GM23338 (cell line): ENCODE results near the gene GUCA1A. TPM values are rescaled to one million over a fixed set of nuclear protein-coding genes. Genes with fewer than 3 reads are reported as not detected.

Experiments
- ATAC-seq: fragments of 200-7000 bp; cut with Tn5 transposase; 3 replicates; pipeline ENCODE4 v1.9.1; 2020
- DNase-seq: peaks from one replicate; pipeline ENCODE4 v3.0.0-alpha.2; 2015; ENCODE audit warnings: low spot score
- H2AFZ ChIP-seq: fragments of 200-600 bp; sonication (generic); 2 replicates; pipeline ENCODE4 v1.8.0; 2016; ENCODE audit warnings: antibody characterized with exemption, mild to moderate bottlenecking, moderate library complexity
- H3F3A ChIP-seq: fragments of 200-600 bp; sonication (generic); replicated peaks from 2 replicates; pipeline ENCODE4 v1.8.0; 2017; ENCODE audit warnings: antibody characterized with exemption, mixed run types, low read depth
- H3K27ac ChIP-seq: fragments of 200-600 bp; sonication (generic); 2 replicates; pipeline ENCODE4 v1.6.1; 2016; ENCODE audit warnings: low read depth
- H3K27me3 ChIP-seq: fragments of 200-600 bp; sonication (generic); 2 replicates; pipeline ENCODE4 v1.8.0; 2016; ENCODE audit warnings: mild to moderate bottlenecking, mixed run types, moderate library complexity; ENCODE audit not compliant: insufficient read depth
- H3K36me3 ChIP-seq: fragments of 200-600 bp; sonication (generic); 2 replicates; pipeline ENCODE4 v1.8.0; 2016; ENCODE audit warnings: mild to moderate bottlenecking; ENCODE audit not compliant: insufficient read depth
- H3K4me1 ChIP-seq: fragments of 200-600 bp; sonication (generic); 2 replicates; pipeline ENCODE4 v1.8.0; 2016; ENCODE audit warnings: mild to moderate bottlenecking, moderate library complexity; ENCODE audit not compliant: insufficient read depth
- H3K4me2 ChIP-seq: fragments of 200-600 bp; sonication (generic); 2 replicates; pipeline ENCODE4 v1.7.1; 2017; ENCODE audit warnings: mixed run types
- H3K4me3 ChIP-seq: fragments of 200-600 bp; sonication (generic); 2 replicates; pipeline ENCODE4 v1.6.1; 2016; ENCODE audit warnings: mixed run types
- H3K79me2 ChIP-seq: fragments of 200-600 bp; sonication (generic); replicated peaks from 2 replicates; pipeline ENCODE4 v1.8.0; 2017; ENCODE audit warnings: mild to moderate bottlenecking; ENCODE audit not compliant: insufficient read depth
- H3K9me2 ChIP-seq: fragments of 200-600 bp; sonication (generic); 2 replicates; pipeline ENCODE4 v1.8.0; 2017; ENCODE audit not compliant: insufficient read depth
- H4K20me1 ChIP-seq: fragments of 200-600 bp; sonication (generic); replicated peaks from 2 replicates; pipeline ENCODE4 v1.8.0; 2017; ENCODE audit warnings: mild to moderate bottlenecking; ENCODE audit not compliant: insufficient read depth
- H3K27ac Mint-ChIP-seq: 2 replicates; pipeline ENCODE4 v1.8.0; 2020; ENCODE audit warnings: inconsistent platforms, mild to moderate bottlenecking, moderate library complexity, mixed read lengths
- H3K27me3 Mint-ChIP-seq: 3 replicates; pipeline ENCODE4 v1.8.0; 2022; ENCODE audit warnings: low read depth, mild to moderate bottlenecking, moderate library complexity, mixed read lengths, inconsistent platforms; ENCODE audit not compliant: insufficient read depth, poor library complexity
- H3K36me3 Mint-ChIP-seq: 3 replicates; pipeline ENCODE4 v1.8.0; 2021; ENCODE audit warnings: low read depth, mild to moderate bottlenecking, inconsistent platforms, moderate library complexity, mixed read lengths
- H3K4me1 Mint-ChIP-seq: 3 replicates; pipeline ENCODE4 v1.8.0; 2020; ENCODE audit warnings: mild to moderate bottlenecking, inconsistent platforms, mixed read lengths
- H3K4me3 Mint-ChIP-seq: 3 replicates; pipeline ENCODE4 v1.8.0; 2021; ENCODE audit warnings: moderate library complexity, mild to moderate bottlenecking, inconsistent platforms, mixed read lengths
- H3K9me3 Mint-ChIP-seq: 3 replicates; pipeline ENCODE4 v1.8.0; 2020; ENCODE audit warnings: moderate library complexity, mild to moderate bottlenecking, inconsistent platforms, mixed read lengths
- CREB1 ChIP-seq: fragments of 250-450 bp; sonication (Bioruptor Pico); IDR thresholded peaks from 2 replicates; pipeline ENCODE4 v1.5.0; 2020; ENCODE audit warnings: low read depth, mild to moderate bottlenecking, moderate library complexity
- EZH2 ChIP-seq: fragments of 200-600 bp; sonication (generic); IDR thresholded peaks from one replicate; pipeline ENCODE4 v1.8.0; 2017; ENCODE audit warnings: antibody characterized with exemption, mild to moderate bottlenecking, low read depth; ENCODE audit not compliant: unreplicated experiment
- NANOG ChIP-seq: IDR thresholded peaks from 2 replicates; pipeline ENCODE4 v1.6.1; 2016; ENCODE audit warnings: antibody characterized with exemption, borderline replicate concordance
- POLR2AphosphoS5 ChIP-seq: IDR thresholded peaks from 2 replicates; pipeline ENCODE4 v1.6.1; 2016; ENCODE audit warnings: antibody characterized with exemption, low read depth
- REST ChIP-seq: IDR thresholded peaks from one replicate; pipeline ENCODE4 v1.6.1; 2018; ENCODE audit warnings: antibody characterized with exemption; ENCODE audit not compliant: unreplicated experiment
- ZNF114 ChIP-seq: fragments of 250-450 bp; sonication (Bioruptor Pico); IDR thresholded peaks from 2 replicates; pipeline ENCODE4 v1.5.0; 2020; ENCODE audit warnings: mild to moderate bottlenecking, moderate library complexity
- ZNF331 ChIP-seq: fragments of 250-450 bp; sonication (Bioruptor Pico); IDR thresholded peaks from 2 replicates; pipeline ENCODE4 v1.5.0; 2020; ENCODE audit warnings: low read depth, mild to moderate bottlenecking, moderate library complexity
- polyA plus RNA-seq: library from polyadenylated mRNA; unstranded; fragments of >200 nt; fragmentation: Nextera tagmentation; extraction: Ambion mirVana; gene quantifications from 2 replicates; pipeline ENCODE4 v1.2.1, GENCODE V29; 2016
- total RNA-seq: library from RNA; depleted of rRNA; stranded (reverse); fragments of >200 nt; shearing (Covaris generic); gene quantifications from 2 replicates; pipeline ENCODE4 v1.2.3, GENCODE V29; 2014
- TF ChIP-seq, protein P1 (sequence below), 2 experiments: fragments of 200-600 bp in 1 of 2; sonication (generic) in 1 of 2; conservative IDR thresholded peaks; 2 replicates each; pipeline versions ENCODE4 v1.5.1 to v1.6.1; 2016 to 2017; ENCODE audit warnings: antibody characterized with exemption in 2 of 2, low read depth in 2 of 2, mild to moderate bottlenecking in 2 of 2, moderate library complexity in 1 of 2
- TF ChIP-seq, protein P2 (sequence below): fragments of 250-450 bp; sonication (Bioruptor Pico); IDR thresholded peaks from 2 replicates; pipeline ENCODE4 v1.5.0; 2020; ENCODE audit warnings: mild to moderate bottlenecking, moderate library complexity

GUCA1A gene
- total and polyA plus RNA-seq, 2 experiments from 2014 or later, result 5.2 to 10.6 TPM

DNA sequence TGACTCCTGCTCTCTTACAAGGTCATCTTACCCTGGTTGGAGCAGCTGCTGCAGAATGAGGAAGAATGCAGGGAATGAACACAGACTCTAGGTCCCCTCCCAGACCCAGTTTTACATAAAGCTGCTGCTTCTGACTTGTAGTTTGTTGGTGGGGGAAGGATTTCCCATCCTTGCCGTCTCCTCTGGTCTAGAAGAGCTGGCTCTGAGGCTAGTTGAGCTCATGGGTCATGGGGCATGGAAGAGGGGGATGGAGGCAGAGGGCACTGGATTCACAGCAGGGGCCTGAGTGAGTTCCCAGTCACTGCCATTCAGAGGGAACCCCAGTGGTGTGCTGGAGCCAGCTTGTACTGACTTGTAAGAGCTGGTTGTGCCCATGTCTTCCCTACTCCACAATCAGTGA is 9.2 kb upstream of the GUCA1A start:
- no peak overlapping the region for H3K4me3 Mint-ChIP-seq
- H2AFZ ChIP-seq, result 0 out of 2 replicates have a peak overlapping the region, but pooled peaks have one; percentile 24
- H3K4me1 ChIP-seq, result peaks cover 6% of the 10 kb centered on the region; the same call in 1 of the 2 replicates
- H3K4me1 Mint-ChIP-seq, result peaks cover 55% of the 10 kb centered on the region
- H3K4me2 ChIP-seq, result peak overlapping the region; percentile 45; the same call in 1 of the 2 replicates
- no peak overlapping the region for H3K27ac Mint-ChIP-seq
- H3K79me2 ChIP-seq, result no peaks in the 10 kb centered on the region
- no peak for TF ChIP-seq CREB1 (CRISPR knock-in tag)
- TF ChIP-seq REST, result no peak
- TF ChIP-seq, protein P1, sequence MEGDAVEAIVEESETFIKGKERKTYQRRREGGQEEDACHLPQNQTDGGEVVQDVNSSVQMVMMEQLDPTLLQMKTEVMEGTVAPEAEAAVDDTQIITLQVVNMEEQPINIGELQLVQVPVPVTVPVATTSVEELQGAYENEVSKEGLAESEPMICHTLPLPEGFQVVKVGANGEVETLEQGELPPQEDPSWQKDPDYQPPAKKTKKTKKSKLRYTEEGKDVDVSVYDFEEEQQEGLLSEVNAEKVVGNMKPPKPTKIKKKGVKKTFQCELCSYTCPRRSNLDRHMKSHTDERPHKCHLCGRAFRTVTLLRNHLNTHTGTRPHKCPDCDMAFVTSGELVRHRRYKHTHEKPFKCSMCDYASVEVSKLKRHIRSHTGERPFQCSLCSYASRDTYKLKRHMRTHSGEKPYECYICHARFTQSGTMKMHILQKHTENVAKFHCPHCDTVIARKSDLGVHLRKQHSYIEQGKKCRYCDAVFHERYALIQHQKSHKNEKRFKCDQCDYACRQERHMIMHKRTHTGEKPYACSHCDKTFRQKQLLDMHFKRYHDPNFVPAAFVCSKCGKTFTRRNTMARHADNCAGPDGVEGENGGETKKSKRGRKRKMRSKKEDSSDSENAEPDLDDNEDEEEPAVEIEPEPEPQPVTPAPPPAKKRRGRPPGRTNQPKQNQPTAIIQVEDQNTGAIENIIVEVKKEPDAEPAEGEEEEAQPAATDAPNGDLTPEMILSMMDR (conservative IDR thresholded peaks at IDR 0.05; ENCODE audit: low read depth in 2 of 2), result no peak
- TF ChIP-seq EZH2, result no peak
- TF ChIP-seq ZNF114 (CRISPR knock-in tag), result no peak
- TF ChIP-seq, protein P2, sequence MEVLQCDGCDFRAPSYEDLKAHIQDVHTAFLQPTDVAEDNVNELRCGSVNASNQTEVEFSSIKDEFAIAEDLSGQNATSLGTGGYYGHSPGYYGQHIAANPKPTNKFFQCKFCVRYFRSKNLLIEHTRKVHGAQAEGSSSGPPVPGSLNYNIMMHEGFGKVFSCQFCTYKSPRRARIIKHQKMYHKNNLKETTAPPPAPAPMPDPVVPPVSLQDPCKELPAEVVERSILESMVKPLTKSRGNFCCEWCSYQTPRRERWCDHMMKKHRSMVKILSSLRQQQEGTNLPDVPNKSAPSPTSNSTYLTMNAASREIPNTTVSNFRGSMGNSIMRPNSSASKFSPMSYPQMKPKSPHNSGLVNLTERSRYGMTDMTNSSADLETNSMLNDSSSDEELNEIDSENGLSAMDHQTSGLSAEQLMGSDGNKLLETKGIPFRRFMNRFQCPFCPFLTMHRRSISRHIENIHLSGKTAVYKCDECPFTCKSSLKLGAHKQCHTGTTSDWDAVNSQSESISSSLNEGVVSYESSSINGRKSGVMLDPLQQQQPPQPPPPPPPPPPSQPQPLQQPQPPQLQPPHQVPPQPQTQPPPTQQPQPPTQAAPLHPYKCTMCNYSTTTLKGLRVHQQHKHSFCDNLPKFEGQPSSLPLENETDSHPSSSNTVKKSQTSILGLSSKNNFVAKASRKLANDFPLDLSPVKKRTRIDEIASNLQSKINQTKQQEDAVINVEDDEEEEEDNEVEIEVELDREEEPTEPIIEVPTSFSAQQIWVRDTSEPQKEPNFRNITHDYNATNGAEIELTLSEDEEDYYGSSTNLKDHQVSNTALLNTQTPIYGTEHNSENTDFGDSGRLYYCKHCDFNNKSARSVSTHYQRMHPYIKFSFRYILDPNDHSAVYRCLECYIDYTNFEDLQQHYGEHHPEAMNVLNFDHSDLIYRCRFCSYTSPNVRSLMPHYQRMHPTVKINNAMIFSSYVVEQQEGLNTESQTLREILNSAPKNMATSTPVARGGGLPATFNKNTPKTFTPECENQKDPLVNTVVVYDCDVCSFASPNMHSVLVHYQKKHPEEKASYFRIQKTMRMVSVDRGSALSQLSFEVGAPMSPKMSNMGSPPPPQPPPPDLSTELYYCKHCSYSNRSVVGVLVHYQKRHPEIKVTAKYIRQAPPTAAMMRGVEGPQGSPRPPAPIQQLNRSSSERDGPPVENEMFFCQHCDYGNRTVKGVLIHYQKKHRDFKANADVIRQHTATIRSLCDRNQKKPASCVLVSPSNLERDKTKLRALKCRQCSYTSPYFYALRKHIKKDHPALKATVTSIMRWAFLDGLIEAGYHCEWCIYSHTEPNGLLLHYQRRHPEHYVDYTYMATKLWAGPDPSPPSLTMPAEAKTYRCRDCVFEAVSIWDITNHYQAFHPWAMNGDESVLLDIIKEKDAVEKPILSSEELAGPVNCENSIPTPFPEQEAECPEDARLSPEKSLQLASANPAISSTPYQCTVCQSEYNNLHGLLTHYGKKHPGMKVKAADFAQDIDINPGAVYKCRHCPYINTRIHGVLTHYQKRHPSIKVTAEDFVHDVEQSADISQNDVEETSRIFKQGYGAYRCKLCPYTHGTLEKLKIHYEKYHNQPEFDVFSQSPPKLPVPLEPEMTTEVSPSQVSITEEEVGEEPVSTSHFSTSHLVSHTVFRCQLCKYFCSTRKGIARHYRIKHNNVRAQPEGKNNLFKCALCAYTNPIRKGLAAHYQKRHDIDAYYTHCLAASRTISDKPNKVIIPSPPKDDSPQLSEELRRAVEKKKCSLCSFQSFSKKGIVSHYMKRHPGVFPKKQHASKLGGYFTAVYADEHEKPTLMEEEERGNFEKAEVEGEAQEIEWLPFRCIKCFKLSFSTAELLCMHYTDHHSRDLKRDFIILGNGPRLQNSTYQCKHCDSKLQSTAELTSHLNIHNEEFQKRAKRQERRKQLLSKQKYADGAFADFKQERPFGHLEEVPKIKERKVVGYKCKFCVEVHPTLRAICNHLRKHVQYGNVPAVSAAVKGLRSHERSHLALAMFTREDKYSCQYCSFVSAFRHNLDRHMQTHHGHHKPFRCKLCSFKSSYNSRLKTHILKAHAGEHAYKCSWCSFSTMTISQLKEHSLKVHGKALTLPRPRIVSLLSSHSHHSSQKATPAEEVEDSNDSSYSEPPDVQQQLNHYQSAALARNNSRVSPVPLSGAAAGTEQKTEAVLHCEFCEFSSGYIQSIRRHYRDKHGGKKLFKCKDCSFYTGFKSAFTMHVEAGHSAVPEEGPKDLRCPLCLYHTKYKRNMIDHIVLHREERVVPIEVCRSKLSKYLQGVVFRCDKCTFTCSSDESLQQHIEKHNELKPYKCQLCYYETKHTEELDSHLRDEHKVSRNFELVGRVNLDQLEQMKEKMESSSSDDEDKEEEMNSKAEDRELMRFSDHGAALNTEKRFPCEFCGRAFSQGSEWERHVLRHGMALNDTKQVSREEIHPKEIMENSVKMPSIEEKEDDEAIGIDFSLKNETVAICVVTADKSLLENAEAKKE, result no peak
- TF ChIP-seq POLR2AphosphoS5, result no peak
- TF ChIP-seq NANOG, result no peak
- no peak for TF ChIP-seq ZNF331 (CRISPR knock-in tag)
- no peaks in the 10 kb centered on the region for H3K9me3 Mint-ChIP-seq
- no peaks in the 10 kb centered on the region; the same call in 1 of the 2 replicates for H3F3A ChIP-seq
- H3K9me2 ChIP-seq, result no peaks in the 10 kb centered on the region
- H3K4me3 ChIP-seq, result no peak overlapping the region
- DNase-seq, result peak; percentile 52
- H3K27me3 Mint-ChIP-seq, result peaks cover 19% of the 10 kb centered on the region
- no peaks in the 10 kb centered on the region for H3K36me3 ChIP-seq
- H4K20me1 ChIP-seq, result no peaks in the 10 kb centered on the region
- H3K27me3 ChIP-seq, result no peaks in the 10 kb centered on the region
- ATAC-seq, result no peak; the same call in 2 of the 3 replicates
- no peaks in the 10 kb centered on the region; the same call in 2 of the 3 replicates for H3K36me3 Mint-ChIP-seq
- no peak overlapping the region for H3K27ac ChIP-seq
